ENCODE data around the gene SPRYD7. TPM values are rescaled to one million over a fixed set of nuclear protein-coding genes. Genes with fewer than 3 reads are reported as not detected.

SPRYD7 gene
- total RNA-seq, 1 donor from 2014 or later, result 14.6 TPM

DNA sequence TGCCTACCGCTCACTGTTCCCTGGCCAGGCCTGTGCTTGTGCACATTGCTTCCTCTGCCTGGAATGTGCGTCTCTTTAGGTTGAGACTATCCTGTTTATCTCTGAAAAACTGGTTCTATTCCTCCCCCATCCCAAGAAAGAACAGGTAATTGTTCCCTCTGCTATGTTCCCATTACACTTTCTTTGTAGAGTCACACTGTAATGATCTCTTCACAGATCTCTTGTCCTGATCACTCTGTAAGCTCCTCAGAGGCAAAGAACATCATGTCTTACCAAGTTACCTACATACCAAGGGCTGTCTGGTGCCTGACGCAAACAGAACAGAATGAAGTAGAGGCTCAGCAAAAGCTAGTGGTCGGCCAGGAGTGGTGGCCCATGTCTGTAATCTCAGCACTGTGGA lies 40.3 kb downstream of the SPRYD7 start:
- Histone ChIP-seq H3K4me1 (no peaks in the 10 kb centered on the region), H3K9me3 (no peaks in the 10 kb centered on the region), H3K36me3 (no peaks in the 10 kb centered on the region), H3K27me3 (no peaks in the 10 kb centered on the region), H3K4me3 (no peak overlapping the region), H3K27ac (no peak overlapping the region)
- no peak for ATAC-seq
- intact Hi-C loops (cut with DNase I), result no loop called here
- TF ChIP-seq, protein P1, sequence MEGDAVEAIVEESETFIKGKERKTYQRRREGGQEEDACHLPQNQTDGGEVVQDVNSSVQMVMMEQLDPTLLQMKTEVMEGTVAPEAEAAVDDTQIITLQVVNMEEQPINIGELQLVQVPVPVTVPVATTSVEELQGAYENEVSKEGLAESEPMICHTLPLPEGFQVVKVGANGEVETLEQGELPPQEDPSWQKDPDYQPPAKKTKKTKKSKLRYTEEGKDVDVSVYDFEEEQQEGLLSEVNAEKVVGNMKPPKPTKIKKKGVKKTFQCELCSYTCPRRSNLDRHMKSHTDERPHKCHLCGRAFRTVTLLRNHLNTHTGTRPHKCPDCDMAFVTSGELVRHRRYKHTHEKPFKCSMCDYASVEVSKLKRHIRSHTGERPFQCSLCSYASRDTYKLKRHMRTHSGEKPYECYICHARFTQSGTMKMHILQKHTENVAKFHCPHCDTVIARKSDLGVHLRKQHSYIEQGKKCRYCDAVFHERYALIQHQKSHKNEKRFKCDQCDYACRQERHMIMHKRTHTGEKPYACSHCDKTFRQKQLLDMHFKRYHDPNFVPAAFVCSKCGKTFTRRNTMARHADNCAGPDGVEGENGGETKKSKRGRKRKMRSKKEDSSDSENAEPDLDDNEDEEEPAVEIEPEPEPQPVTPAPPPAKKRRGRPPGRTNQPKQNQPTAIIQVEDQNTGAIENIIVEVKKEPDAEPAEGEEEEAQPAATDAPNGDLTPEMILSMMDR (IDR thresholded peaks at IDR 0.05), result no peak
- no peak for DNase-seq

DNA sequence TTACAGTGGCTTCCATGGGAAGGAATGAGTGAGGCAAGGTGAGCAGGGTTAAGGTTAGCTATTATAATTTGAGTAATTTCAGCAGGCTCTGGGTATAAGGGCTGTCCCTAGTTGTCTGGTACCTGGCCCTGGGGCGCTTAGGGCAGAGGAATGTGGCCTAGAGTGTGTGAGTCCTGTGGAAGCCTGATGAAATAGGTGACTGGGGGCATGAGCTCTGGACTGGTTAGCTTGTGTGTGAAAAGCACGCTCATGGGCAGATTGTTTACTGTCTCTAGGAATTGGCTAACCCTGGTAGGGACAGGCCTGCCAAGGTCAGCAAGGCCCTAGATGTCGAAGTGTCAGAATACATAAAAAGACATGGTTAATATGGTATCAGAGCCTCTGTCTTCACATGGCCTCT lies 42.5 kb downstream of the SPRYD7 start:
- no peaks in the 10 kb centered on the region for H3K9me3 ChIP-seq
- TF ChIP-seq, protein P1 (IDR thresholded peaks at IDR 0.05), result no peak

DNA sequence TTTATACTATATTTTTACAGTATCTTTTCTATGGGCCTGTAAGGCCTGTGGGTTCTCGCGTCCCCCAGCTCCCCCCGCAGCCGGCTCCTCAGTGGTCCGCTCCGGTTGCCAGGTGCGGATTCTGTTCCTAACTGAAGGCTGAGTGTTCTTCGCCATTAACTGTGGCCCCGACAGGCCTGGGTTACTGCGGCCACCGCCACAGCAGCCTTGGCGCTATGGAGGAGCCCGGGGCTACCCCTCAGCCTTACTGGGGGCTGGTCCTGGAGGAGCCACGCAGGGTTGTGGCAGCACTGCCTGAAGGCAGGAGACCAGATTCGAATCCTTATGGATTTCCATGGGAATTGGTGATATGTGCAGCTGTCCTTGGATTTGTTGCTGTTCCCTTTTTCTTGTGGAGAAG lies 45.8 kb downstream of the SPRYD7 start:
- TF ChIP-seq, protein P1 (IDR thresholded peaks at IDR 0.05), result no peak
- H3K4me3 ChIP-seq, result no peak overlapping the region
- intact Hi-C loops (cut with DNase I), result no loop called here
- no peaks in the 10 kb centered on the region for H3K9me3 ChIP-seq
- no peaks in the 10 kb centered on the region for H3K27me3 ChIP-seq
- no peaks in the 10 kb centered on the region for H3K4me1 ChIP-seq
- ATAC-seq, result no peak
- DNase-seq, result no peak
- H3K27ac ChIP-seq, result no peak overlapping the region
- H3K36me3 ChIP-seq, result no peaks in the 10 kb centered on the region

More for the DNA sequence above, 42.5 kb downstream of the SPRYD7 start:
- H3K4me3 ChIP-seq, result no peak overlapping the region
- DNase-seq (no peak), ATAC-seq (no peak)
- H3K36me3 ChIP-seq, result no peaks in the 10 kb centered on the region
- no peaks in the 10 kb centered on the region for H3K4me1 ChIP-seq
- no peak overlapping the region for H3K27ac ChIP-seq
- no peaks in the 10 kb centered on the region for H3K27me3 ChIP-seq
- intact Hi-C loops (cut with DNase I), result no loop called here

DNA sequence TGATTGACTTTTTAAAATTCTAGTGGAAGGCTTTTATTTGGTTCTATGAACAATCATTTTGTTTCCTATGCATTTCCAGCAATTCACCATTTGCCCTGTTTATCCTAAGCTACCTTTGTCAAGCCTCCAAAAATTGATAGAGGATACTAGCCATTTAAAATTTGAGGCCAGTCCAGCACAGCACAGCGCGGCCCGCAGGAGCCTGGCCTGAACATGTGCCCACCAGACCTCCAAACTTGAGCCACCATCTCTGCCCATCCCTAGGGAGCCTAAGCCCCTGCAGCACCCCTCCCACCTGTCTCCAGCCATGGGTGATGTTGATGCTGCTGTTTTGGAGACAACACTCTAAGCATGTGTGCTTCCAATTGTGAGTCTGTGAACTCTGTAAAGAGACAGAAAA lies 57.5 kb downstream of the SPRYD7 start:
- DNase-seq (no peak), ATAC-seq (no peak)
- H3K36me3 ChIP-seq, result no peaks in the 10 kb centered on the region
- peaks cover 4% of the 10 kb centered on the region for H3K9me3 ChIP-seq
- no peaks in the 10 kb centered on the region for H3K4me1 ChIP-seq
- H3K27ac ChIP-seq, result no peak overlapping the region
- no peaks in the 10 kb centered on the region for H3K27me3 ChIP-seq
- intact Hi-C loops (cut with DNase I), result no loop called here
- TF ChIP-seq, protein P1 (IDR thresholded peaks at IDR 0.05), result no peak
- H3K4me3 ChIP-seq, result no peak overlapping the region

DNA sequence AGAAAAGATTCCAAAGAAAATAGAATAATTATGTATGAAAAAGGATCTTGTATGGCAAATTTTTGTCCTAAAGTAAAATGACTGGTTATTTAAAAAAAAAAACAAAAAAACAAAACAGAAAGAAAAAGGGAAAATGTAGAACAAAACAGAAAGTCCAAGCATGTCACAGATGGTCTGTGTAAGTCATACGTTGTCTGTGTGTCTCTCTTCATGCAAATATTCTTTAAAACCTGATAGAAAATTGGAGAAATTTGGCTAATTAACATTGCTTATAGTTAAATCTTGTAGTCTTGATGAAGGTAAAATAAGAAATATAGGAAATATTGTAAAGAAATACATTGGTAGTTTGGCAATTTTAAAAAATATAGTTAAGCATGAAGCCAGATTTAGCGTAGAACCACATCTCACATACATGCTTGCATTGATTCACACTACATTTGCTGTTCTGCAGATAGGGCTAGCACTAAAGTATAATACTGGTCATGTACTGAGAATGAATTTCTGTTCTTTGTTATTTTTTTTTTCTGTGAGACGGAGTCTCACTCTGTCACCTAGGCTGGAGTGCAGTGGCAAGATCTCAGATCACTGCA lies 58.4 kb downstream of the SPRYD7 start:
- no peak for DNase-seq
- Histone ChIP-seq H3K9me3 (peaks cover 4% of the 10 kb centered on the region), H3K27ac (no peak overlapping the region), H3K36me3 (no peaks in the 10 kb centered on the region), H3K27me3 (no peaks in the 10 kb centered on the region), H3K4me1 (no peaks in the 10 kb centered on the region), H3K4me3 (no peak overlapping the region)
- no peak for ATAC-seq
- intact Hi-C loops (cut with DNase I), result no loop called here
- TF ChIP-seq, protein P1 (IDR thresholded peaks at IDR 0.05), result no peak

DNA sequence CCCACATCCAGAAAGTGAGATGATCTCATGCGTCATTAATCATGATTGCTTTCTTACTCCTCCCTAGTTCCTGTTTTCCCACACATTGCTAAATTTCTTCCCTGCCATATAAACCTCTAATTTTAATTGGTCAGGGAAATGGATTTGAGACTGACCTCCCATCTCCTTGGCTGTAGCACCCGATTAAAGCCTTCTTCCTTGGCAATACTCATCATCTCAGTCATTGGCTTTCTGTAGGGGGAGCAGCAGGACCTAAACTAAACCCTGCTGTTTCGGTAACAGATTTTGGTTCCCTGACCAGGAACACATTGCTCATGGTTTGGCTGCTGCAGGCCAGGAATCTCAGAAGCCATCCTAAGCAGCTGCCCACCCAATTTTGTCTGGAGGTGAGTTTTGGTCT lies 61.7 kb downstream of the SPRYD7 start:
- DNase-seq, result no peak
- Histone ChIP-seq H3K27me3 (no peaks in the 10 kb centered on the region), H3K36me3 (no peaks in the 10 kb centered on the region), H3K27ac (no peak overlapping the region), H3K9me3 (peaks cover 4% of the 10 kb centered on the region), H3K4me3 (no peak overlapping the region), H3K4me1 (no peaks in the 10 kb centered on the region)
- TF ChIP-seq, protein P1 (IDR thresholded peaks at IDR 0.05), result no peak
- ATAC-seq, result no peak
- intact Hi-C loops (cut with DNase I), result no loop called here
